Uterus (tissue), 4 donors: Measurements from ENCODE around the gene GHRH. TPM values are rescaled to one million over a fixed set of nuclear protein-coding genes. Genes with fewer than 3 reads are reported as not detected.

ENCODE experiments used
- DNase-seq, 2 donors: peaks; one replicate each; pipeline ENCODE4 v3.0.0-alpha.2; 2019 to 2020
- H3K27ac ChIP-seq, 2 donors: fragments of 200-600 bp; sonication (generic); 1 replicate in 1 of 2; 2 replicates in 1 of 2; pipeline ENCODE4 v1.5.1; 2016 to 2018
- H3K27me3 ChIP-seq, 2 donors: fragments of 200-600 bp; sonication (generic); one replicate each; pipeline ENCODE4 v1.5.1; 2018 to 2019; ENCODE audit warnings: control low read depth in 1 of 2
- H3K36me3 ChIP-seq, 2 donors: fragments of 200-600 bp; sonication (generic); one replicate each; pipeline ENCODE4 v1.5.1; 2019; ENCODE audit warnings: control low read depth in 1 of 2
- H3K4me1 ChIP-seq, 2 donors: fragments of 200-600 bp; sonication (generic); one replicate each; pipeline ENCODE4 v1.5.1; 2018 to 2019; ENCODE audit warnings: control low read depth in 1 of 2
- H3K4me3 ChIP-seq, 2 donors: fragments of 200-600 bp; sonication (generic); 1 replicate in 1 of 2; 2 replicates in 1 of 2; pipeline ENCODE4 v1.5.1; 2018 to 2019; ENCODE audit warnings: mild to moderate bottlenecking in 1 of 2
- H3K9me3 ChIP-seq, 2 donors: fragments of 200-600 bp; sonication (generic); one replicate each; pipeline ENCODE4 v1.5.1; 2019; ENCODE audit warnings: control low read depth in 1 of 2
- CTCF ChIP-seq, 4 experiments: fragments of 200-600 bp in 2 of 4; fragments of 450-650 bp in 2 of 4; sonication (generic) in 2 of 4; IDR thresholded peaks; one replicate each; pipeline ENCODE4 v1.5.1; 2016 to 2019; ENCODE audit warnings: antibody characterized with exemption in 4 of 4, mild to moderate bottlenecking in 2 of 4, moderate library complexity in 1 of 4
- POLR2A ChIP-seq, 2 donors: fragments of 450-650 bp; IDR thresholded peaks; one replicate each; pipeline ENCODE4 v1.6.1; 2016; ENCODE audit warnings: antibody characterized with exemption in 2 of 2, mild to moderate bottlenecking in 1 of 2, moderate library complexity in 1 of 2
- intact Hi-C: fragments of 100-400 bp; cut with DNase I; formaldehyde crosslinking; loops from one replicate; pipeline ENCODE4 v1.15.1; 2023; ENCODE audit warnings: low total_unique reads
- total RNA-seq, 4 donors: library from RNA; depleted of rRNA in 3 of 4; stranded (reverse); fragments of >200 nt in 3 of 4; gene quantifications; one replicate each; pipeline versions ENCODE4 v1.1.0 to v1.2.4, GENCODE V29; 2014 to 2023
- donor health status: DM: yes; HTN: yes; CAD: no.

Gene GHRH
- total RNA-seq, 4 donors from 2014 or later: not detected

GRCh38 chr20:37259031-37259430 lies 2.6 kb downstream of the GHRH start:
- Histone ChIP-seq H3K4me3 (no peak overlapping the region), H3K9me3 (no peaks in the 10 kb centered on the region), H3K4me1 (no peaks in the 10 kb centered on the region), H3K36me3 (no peaks in the 10 kb centered on the region), H3K27ac (no peak overlapping the region), H3K27me3 (no peaks in the 10 kb centered on the region)
- no peak for DNase-seq
- intact Hi-C loops: no loop called here
- no peak for TF ChIP-seq CTCF (IDR thresholded peaks at IDR 0.05)
- TF ChIP-seq POLR2A (IDR thresholded peaks at IDR 0.05): no peak

- no peaks in the 10 kb centered on the region for H3K36me3 ChIP-seq
- H3K4me3 ChIP-seq: no peak overlapping the region
- H3K27ac ChIP-seq: no peak overlapping the region
- H3K9me3 ChIP-seq: no peaks in the 10 kb centered on the region
- H3K27me3 ChIP-seq: no peaks in the 10 kb centered on the region
- TF ChIP-seq POLR2A (IDR thresholded peaks at IDR 0.05): no peak
- no peak for TF ChIP-seq CTCF (IDR thresholded peaks at IDR 0.05)
- H3K4me1 ChIP-seq: no peaks in the 10 kb centered on the region
- no peak for DNase-seq
- intact Hi-C loops: no loop called here
Measured at GRCh38 chr20:37257988-37258387, 3.6 kb downstream of the GHRH start.

- H3K9me3 ChIP-seq: no peaks in the 10 kb centered on the region
- no peaks in the 10 kb centered on the region for H3K36me3 ChIP-seq
- H3K27ac ChIP-seq: no peak overlapping the region
- DNase-seq: no peak
- H3K4me3 ChIP-seq: no peak overlapping the region
- intact Hi-C loops: no loop called here
- no peaks in the 10 kb centered on the region for H3K27me3 ChIP-seq
- no peak for TF ChIP-seq POLR2A (IDR thresholded peaks at IDR 0.05)
- no peak for TF ChIP-seq CTCF (IDR thresholded peaks at IDR 0.05)
- no peaks in the 10 kb centered on the region for H3K4me1 ChIP-seq
Measured at GRCh38 chr20:37257530-37257929, 4.1 kb downstream of the GHRH start.

- Histone ChIP-seq H3K36me3 (no peaks in the 10 kb centered on the region), H3K9me3 (no peaks in the 10 kb centered on the region), H3K4me3 (no peak overlapping the region), H3K27ac (no peak overlapping the region), H3K4me1 (no peaks in the 10 kb centered on the region), H3K27me3 (no peaks in the 10 kb centered on the region)
- intact Hi-C loops: no loop called here
- TF ChIP-seq POLR2A (IDR thresholded peaks at IDR 0.05) (no peak), CTCF (IDR thresholded peaks at IDR 0.05) (no peak)
- DNase-seq: no peak
Measured at GRCh38 chr20:37256286-37256685, 5.3 kb downstream of the GHRH start.

GRCh38 chr20:37254114-37254878 lies 7.3 kb downstream of the GHRH start:
- TF ChIP-seq CTCF (IDR thresholded peaks at IDR 0.05) (no peak), POLR2A (IDR thresholded peaks at IDR 0.05) (no peak)
- Histone ChIP-seq H3K9me3 (no peaks in the 10 kb centered on the region), H3K36me3 (no peaks in the 10 kb centered on the region), H3K27me3 (no peaks in the 10 kb centered on the region), H3K4me1 (no peaks in the 10 kb centered on the region), H3K4me3 (no peak overlapping the region), H3K27ac (no peak overlapping the region)
- no peak for DNase-seq
- intact Hi-C loops: no loop called here
